SK-MEL-5 (cell line): ENCODE results near the gene GGCT. TPM values are rescaled to one million over a fixed set of nuclear protein-coding genes. Genes with fewer than 3 reads are reported as not detected.
"Not testable (repeated sequence)": the region's sequence is repeated elsewhere in the genome, so short reads cannot be mapped to it uniquely, and the experiment has no call there.

Source experiments
- DNase-seq: peaks from one replicate; pipeline ENCODE4 v3.0.0-alpha.2; 2016; ENCODE audit warnings: low read depth, low spot score
- in situ Hi-C: cut with HindIII; loops from 2 replicates; pipeline ENCODE4 v1.10.0; 2016; ENCODE audit warnings: low sequenced_read_pairs, high pct_unique_total_duplicates, low pct_unique_long_range_greater_than_20kb
- total RNA-seq: library from RNA; depleted of rRNA; stranded (reverse); fragments of >200 nt; shearing (Covaris generic); gene quantifications from 2 replicates; pipeline ENCODE4 v1.2.3, GENCODE V29; 2014

Gene GGCT
- total RNA-seq, 1 experiment from 2014 or later = 143 TPM

DNA sequence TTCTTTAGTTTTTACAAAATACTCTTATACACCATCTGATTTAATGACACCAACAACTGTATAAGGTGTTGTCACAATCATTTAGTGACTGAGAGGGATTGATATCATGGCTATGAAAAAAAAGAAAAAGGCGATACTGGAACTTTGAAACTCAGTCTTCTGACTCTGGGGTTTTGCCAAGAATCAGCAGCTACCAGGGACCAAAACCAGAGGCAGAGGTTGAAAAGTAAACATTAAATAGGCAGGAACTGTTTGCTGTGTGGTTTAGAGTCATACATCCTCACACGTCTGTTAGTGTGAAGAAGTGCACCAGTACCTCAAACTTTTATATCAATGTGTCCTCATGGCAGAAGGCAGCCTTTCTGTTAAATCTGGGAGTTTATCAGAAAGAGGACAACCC is 19.9 kb upstream of the GGCT start:
- no peak for DNase-seq

GRCh38 chr7:30523466-30523865 is 18.8 kb upstream of the GGCT start:
- in situ Hi-C loops = no loop called here
- DNase-seq = no peak

More for the DNA sequence above, 19.9 kb upstream of the GGCT start:
- in situ Hi-C loops = no loop called here

DNA sequence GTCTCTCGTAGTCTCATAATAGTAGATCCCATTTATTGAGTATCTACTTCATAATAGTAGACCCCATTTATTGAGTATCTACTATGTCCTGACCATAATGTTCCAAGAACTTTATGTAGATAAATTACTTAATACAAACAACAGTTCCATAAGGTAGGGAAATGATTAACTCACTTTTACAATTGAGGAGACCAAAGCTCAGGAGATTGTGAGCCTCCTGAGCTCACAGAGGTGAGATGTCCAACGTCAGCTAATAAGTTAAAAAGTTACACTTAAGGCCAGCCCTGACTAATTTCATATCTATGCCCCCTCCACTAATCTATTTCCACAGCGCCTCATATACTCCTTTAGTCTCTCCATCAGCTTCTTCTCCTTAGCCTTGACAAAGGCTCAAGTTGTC is 17.5 kb upstream of the GGCT start:
- no peak for DNase-seq
- in situ Hi-C loops = no loop called here

GRCh38 chr7:30521532-30521931 is 16.9 kb upstream of the GGCT start:
- DNase-seq = peak; percentile 74
- in situ Hi-C loops = no loop called here

- in situ Hi-C loops = no loop called here
- DNase-seq = no peak
Measured at GRCh38 chr7:30519122-30519521, 14.5 kb upstream of the GGCT start.

- in situ Hi-C loops = no loop called here
- DNase-seq = no peak
Measured at GRCh38 chr7:30515761-30516160, 11.1 kb upstream of the GGCT start.

DNA sequence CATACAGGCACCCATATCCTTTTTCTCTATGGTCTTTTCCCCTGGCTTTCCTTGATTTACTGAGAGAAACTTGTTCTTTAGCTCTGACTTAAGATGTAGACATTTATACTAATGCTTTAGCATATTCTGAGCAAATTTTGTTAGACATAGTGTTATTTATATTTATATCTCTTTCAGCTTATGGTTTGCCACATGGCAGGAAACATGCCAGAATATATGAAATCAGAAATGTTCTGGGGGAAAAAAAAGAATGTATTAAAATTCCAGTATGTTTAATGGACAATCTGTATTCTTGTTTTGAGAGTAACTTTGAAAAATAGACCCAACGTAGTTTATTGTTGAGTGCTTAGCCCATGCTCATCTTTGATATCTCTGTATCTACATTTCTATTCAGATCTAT is 10.1 kb upstream of the GGCT start:
- in situ Hi-C loops = no loop called here
- no peak for DNase-seq

DNA sequence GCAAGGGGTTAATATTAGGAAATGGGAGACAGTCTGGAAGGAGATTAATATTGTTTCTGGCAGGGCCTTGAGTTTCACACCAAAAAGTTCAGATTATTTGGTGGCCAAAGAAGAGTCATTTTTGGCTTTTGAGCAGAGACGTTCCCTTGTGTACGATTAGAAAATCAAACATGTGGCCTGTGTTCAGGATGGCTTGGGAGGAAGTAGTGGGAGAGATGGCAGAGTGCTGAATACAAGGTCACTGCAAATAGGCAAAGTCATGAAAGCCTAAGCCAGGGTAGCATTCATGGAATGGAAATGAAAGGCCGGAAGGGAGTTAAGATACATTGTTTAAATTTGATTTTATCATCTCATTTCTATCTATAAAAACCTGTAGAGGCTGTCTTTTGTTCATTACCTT is 9.5 kb upstream of the GGCT start:
- DNase-seq = no peak
- in situ Hi-C loops = no loop called here

DNA sequence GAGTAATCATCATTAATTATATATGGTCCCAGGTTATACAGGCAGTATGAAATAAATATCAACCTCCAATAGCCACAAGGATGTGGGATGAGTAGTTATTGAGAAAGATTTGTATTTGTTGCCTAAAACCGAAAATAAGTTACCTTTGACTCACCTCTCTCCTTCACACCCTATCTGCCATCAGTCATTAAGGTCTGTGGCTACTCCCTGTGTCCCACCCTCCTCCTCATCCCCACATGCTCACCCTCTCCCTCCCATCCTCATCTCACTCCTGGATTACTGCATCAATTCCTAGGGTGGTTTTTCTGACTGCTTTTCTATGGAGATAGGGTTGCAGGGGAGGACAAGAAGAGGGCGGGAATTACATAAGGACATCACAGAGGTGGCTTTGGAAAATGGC is 9.1 kb upstream of the GGCT start:
- no peak for DNase-seq
- in situ Hi-C loops = no loop called here

DNA sequence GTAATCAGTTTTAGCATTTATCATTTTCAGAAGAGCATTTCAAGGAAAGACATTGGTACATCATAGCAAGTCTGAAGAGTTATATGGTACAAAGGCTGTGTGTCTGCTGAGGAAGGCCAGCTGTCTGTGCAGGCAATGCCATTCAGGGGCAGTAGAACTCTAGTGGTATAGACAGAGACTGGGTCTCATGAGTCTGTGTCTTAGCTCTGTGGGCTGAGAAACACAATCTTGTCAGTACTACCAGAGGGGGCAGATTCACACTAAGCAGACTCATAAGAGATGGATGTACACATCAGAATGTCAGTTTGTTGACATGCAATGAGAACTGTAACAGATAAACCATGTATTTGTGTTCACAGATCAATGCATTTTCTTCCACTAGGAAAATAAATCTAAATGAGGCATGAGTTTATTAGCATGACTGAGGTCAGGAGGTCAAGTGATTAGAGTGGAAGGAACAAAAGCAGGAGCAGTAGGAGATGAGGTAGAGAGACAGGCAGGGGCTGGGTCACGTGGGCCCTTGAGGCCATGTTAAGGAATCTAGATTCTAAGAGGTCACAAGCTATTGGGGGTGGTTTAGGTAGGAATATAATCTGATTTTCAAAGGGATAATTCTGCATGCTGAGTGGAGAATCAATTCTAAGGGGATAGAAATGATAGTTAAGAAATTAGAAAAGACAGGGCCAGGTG is 7.5 kb upstream of the GGCT start:
- DNase-seq = peak; percentile 83
- in situ Hi-C loops = no loop called here

DNA sequence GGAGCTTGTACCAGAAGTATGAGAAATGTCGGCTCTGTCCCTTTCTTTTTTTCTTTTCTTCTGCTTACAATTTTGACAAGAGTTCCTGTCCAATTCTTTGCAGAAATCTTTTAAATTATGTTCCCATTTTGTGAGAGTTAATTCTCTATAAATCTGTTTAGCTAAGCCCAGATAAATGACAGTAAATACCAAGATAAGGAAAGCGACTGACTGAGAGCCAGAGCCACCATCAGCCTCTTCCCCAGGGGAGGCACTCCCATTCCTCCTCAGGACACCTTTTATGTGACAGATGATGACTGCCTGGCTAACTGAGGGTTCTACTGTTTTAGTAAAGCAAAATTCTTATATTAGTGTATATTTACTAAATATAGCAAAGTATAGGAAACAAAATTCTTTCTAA is 6.9 kb upstream of the GGCT start:
- in situ Hi-C loops = no loop called here

GRCh38 chr7:30510124-30511075 is 5.8 kb upstream of the GGCT start:
- DNase-seq = peak; percentile 77
- in situ Hi-C loops = no loop called here

More for the DNA sequence above, 6.9 kb upstream of the GGCT start:
- no peak for DNase-seq

DNA sequence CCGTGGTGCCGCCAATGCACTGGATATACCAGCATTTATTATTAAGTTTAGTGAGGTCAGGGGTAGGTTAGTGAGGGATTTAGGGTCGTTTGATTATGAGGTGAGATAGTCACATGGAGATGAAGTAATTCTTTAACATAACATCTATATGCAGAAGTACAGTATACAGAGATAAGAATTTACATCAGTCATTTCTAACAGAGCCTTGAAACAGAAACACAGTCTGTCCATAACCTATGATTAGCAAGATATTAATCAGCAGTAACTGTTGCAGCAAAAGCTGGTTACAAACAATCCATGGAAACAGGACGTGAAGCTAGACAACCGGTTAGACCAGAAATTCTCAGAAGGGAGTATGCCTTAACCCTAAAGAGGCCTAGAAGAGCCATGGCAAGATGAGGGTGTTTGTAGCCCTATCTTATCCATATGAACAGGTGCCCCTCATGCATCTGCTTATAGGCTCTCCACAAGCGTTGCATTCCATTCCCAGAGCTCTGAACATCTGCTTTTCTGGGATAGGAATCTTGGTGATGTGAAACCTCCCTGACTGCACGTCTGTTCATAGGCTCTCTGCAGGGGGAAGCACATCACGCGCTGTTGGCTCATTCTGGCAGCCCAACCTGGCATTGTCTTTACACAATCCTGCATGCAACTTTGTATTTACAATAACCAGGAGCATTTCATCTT is 4.7 kb upstream of the GGCT start:
- in situ Hi-C loops = not testable (repeated sequence)
- DNase-seq = peak; percentile 44

DNA sequence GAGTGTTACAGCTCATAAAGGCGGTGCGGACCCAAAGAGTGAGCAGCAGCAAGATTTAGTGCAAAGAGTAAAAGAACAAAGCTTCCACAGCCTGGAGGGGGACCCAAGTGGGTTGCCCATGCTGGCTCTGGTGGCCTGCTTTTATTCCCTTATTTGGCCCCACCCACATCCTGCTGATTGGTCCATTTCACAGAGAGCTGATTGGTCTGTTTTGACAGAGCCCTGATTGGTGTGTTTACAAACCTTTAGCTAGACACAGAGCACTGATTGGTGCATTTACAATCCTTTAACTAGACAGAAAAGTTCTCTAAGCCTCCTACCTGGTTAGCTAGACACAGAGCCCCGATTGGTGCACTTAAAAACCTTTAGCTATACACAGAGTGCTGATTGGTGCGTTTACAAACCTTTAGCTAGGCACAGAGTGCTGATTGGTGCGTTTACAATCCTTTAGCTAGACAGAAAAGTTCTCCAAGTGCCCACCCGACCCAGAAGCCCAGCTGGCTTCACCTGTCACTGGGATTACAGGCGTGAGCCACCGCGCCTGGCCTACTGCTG is 2.8 kb upstream of the GGCT start:
- in situ Hi-C loops, DNase-seq: not testable (repeated sequence)

DNA sequence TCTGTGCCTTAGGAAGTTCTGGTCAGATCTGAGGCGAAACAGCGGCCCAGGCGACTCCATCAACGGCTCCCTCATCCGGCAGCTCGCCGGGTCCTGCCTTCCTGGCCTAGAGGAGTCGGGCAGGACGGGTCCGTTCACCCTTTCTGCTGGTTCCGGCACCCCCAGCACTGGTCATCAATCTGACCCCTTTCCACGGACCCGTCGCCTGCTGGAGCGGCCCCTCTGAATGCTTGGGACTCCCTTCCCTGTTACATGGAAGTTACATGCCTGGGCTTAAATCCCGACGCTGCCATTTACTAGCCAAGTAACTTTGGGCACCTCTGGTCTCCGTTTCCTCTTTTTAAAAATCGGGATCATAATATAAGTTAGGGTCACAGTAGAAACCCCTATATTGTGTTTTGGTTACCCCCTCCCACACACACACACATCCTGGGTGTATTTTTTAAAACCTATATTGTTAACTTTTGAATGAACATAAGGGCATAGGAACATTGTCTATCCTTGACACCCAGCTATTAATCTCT is 607 bp upstream of the GGCT start:
- DNase-seq = no peak
- in situ Hi-C loops = no loop called here

DNA sequence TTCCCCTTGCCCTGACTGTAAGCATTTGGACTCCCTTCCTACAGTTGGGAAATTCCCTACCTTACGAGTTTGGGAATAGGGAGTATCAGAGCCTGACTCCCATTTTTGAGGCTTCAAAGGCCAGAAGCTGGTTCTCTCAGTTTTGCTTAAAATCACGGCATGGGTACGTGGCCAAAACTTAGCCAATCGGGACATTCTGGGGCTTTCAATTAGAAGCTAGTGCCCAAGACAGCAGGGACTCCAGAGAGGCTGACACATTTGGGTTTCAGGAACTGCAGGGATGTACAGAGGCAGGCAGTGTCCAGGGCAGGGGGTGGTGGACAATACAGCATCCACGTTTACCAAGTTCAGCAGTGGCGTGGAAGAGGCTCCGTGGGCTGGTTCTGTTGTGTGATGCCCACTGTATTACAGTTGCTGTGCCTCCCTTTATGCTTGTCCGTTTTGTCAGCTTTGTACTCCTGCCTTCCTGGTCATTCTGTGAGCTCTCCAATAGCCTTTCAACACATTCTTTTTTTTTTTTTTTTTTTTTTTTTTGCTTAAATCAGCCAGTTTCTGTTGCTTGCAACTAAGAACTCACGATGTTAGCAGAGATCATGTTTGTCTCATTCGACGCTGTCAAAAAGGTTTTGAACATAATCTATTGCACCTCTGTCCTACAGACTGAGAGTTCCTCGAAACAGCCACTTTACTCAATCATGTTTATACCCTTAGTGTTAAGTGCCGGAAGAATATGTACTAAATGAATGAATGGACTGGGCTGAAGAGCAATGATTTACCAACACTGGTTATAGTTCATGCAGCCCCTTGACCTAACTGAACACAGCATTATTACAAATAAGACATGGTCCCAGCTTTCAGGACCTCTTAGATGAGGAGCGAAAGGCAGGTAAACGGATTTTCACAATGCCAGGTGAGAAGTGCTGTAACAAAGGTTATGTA is 1.1 kb downstream of the GGCT start:
- peak; percentile 8 for DNase-seq
- in situ Hi-C loops = no loop called here
